DMS53 (cell line): ENCODE results near the gene ZG16.
"Not testable (repeated sequence)": the region's sequence is repeated elsewhere in the genome, so short reads cannot be mapped to it uniquely, and the experiment has no call there.

Source experiments
- DNase-seq: peaks from one replicate; lab custom pipeline; 2025; lab: John Stamatoyannopoulos, UW

The ZG16 gene

DNA sequence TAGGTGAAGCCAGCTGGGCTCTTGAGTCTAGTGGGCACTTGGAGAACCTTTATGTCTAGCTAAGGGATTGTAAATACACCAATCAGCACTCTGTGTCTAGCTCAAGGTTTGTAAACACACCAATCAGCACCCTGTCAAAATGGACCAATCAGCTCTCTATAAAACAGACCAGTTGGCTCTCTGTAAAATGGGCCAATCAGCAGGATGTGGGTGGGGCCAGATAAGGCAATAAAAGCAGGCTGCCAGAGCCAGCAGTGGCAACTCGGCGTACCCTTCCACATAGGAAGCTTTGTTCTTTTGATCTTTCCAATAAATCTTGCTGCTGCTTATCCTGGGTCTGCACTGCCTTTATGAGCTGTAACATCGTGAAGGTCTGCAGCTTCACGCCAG, 29.3 kb upstream of the ZG16 start:
- DNase-seq = not testable (repeated sequence)

DNA sequence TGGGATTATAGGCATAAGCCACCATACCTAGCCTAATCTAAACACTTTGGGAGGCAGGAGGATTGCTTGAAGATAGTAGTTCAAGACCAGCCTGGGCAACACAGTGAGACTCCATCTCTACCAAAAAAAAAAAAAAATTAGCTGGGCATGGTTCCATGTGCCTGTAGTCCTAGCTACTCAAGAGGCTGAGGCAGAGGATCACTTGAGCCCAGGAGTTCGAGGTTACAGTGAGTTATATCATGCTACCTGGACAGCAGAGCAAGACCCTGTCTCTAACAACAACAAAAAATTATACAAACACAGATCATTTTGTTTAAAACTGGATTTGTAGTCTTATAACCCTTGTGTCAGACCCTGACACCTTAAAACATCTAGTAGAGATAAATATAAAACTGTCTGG, 24.5 kb upstream of the ZG16 start:
- DNase-seq = no peak

DNA sequence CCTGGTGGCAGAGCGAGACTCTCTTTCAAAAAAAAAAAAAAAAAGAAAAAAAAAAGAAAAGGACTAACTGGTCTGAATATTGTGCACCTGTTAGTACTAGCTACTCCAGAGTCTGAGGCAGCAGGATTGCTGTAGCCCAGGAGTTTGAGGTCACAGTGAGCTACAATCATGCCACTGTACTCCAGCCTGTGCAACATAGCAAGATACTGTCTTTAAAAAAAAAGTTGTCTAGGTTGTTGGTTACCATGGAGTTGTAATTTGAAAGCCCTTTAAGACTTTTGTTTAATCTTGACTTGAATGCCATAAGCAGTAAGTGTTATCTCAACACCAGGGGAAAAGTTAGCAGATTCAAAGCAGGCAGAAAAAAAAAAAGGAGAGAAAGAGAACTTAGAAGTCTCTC, 21.4 kb upstream of the ZG16 start:
- DNase-seq = no peak

DNA sequence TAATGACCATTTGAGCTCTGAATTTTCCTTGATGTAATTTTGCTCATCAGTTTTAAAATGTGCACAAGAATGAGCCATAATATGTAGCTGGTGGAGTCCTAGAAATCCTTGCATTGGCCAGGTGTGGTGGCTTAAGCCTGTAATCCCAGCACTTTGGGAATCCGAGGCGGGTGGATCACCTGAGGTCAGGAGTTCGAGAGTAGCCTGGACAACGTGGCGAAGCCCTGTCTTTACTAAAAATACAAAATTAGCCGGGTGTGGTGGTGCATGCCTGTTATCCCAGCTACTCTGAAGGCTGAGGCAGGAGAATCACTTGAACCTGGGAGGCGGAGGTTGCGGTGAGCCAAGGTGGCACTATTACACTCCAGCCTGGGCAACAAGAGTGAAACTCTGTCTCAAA, 21.0 kb upstream of the ZG16 start:
- DNase-seq = not testable (repeated sequence)

DNA sequence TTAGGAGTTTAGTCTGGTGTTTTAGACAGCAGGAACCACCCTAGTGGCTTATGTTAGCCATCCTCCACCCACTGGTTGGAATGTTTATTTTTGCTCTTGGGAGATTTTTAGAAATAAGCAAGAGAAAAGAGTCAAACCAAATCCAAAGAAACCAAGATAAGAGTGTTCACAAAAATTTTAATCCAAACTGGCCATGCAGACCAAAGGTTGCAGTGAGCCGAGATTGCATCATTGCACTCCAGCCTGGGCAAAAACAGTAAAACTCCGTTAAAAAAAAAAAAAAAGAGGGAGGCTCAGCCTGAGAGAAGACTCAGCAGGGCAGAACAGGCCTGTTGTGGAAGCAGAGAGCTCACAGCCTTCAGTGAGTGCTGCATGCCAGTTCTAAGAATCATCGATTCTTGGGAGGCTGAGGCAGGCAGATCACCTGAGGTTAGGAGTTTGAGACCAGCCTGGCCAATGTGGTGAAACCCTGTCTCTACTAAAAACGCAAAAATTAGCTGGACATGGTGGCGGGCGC, 20.0 kb upstream of the ZG16 start:
- no peak for DNase-seq

DNA sequence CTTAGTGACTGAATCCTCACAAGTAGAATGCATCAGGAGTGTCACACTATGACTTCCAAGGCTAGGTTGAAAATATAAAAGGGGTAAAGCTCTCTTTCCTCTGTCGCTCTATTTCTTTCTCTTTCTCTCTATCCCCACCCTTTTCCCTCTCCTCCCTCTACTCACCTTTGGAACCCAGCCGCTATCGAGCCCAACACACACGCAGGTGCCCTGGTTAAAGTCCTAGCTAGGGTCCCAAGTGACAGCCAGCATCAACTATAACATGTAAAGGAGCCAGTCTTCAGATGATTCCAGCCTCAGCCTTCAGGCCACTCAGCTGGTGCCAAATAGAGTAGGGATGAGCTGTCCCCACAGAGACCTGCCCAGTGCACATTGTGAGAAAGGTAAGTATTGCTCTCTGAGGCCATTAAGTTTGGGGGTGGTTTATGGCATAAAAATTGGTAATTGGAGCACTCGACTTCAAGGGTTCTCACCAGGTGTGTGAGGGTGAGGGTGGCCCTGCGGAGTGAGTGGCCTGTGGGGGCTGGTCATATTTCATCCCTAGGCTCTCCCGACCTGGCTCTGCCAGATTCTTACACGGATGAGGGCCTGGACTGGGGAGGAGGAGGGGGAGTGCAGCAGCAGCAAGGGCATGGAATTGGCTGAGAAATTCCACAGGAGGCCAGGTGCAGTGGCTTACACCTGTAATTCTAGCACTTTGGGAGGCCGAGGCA, 17.3 kb upstream of the ZG16 start:
- peak; percentile 30 for DNase-seq

DNA sequence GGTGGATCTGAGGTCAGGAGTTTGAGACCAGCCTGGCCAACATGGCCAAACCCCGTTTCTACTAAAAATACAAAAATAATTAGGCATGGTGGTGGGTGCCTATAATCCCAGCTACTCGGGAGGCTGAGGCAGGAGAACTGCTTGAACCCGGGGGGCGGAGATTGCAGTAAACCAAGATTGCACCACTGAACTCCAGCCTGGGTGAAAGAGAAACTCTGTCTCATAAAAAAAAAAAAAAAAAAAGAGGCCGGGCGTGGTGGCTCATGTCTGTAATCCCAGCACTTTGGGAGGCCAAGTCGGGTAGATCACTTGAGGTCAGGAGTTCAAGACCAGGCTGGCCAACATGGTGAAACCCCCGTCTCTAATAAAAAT, 16.8 kb upstream of the ZG16 start:
- not testable (repeated sequence) for DNase-seq

DNA sequence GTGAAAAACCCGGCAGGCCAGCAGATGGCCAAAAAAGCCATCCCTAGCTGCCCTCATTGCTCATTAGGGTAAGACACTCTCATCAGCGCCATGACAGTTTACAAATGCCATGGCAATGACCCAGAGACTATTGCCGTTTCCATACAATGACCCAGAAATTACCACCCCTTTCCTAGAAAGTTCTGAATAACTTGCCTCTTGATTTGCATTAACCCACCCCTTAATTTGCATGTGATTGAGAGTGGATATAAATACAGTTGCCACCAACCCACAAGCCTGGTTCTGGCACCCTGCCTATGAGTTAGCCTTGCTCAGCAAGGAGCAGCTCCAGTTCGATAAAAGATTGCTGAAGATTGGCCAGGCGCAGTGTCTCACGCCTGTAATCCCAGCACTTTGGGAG, 16.2 kb upstream of the ZG16 start:
- DNase-seq = no peak

DNA sequence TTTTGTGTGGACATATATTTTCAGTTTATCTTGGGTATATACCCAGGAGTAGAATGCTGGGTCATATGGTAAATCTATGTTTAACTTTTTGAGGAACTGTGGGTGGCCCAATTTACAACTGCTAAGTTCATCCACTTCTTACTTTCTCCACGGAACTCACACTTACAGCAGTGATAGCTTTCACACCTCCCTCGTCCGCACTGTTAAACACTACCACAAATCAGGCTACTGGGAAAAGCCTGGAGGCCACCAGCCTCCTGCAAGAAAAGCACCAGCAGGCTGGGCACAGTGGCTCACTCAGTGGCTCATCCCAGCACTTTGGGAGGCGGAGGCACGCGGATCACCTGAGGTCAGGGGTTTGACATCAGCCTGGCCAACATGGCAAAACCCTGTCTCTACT, 14.7 kb upstream of the ZG16 start:
- DNase-seq = no peak

DNA sequence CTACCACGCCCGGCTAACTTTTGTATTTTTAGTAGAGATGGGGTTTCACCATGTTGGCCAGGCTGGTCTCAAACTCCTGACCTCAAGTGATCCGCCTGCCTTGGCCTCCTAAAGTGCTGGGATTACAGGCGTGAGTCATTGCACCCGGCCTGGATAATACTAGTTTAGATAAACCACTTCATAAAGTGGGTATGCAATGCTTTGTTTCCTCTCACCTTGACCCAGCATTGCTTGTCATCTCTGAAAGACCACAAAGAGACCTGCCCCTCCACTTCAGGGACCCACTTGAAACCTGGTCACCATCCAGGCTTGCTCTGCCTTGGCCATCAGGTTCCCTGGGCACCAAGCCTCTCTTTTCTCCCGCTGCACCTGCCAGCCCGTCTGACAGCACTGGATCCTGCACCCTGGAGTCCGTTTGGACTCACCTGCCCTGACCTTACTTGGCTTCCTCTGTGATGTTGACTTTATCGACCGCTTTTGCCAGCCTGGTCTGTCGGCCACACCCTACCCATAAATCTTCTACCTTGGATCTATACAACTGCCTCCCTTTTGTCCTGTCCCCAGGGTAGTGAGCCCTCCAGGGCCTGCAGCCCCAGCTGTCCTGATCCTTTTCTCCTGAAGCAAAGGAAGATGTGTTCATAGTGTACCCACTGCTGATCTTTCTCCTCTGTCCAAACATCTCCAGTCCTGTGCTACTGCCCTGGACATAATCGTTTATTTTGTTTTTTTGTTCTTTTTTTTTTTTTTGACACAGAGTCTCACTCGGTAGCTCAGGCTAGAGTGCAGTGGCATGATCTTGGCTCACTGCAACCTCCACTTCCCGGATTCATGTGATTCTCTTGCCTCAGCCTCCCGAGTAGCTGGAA, 12.7 kb upstream of the ZG16 start:
- peak; percentile 90 for DNase-seq

DNA sequence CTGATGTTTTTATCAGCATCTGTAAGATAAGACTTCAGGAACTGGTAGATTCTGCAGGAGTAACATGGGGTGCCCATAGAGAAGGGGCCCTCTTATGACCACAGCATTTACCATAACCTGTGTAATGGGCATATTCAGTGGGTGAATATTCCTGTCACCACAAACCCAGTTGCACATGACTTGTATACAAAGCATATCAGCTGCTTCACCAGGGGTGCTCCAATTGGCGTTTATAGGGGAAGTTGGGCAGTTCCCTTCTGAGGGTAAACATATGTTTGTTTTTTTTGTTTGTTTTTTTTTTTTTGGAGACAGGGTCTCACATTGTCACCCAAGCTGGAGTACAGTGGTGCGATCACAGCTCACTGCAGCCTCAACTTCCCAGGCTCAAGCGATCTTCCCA, 11.5 kb upstream of the ZG16 start:
- no peak for DNase-seq

DNA sequence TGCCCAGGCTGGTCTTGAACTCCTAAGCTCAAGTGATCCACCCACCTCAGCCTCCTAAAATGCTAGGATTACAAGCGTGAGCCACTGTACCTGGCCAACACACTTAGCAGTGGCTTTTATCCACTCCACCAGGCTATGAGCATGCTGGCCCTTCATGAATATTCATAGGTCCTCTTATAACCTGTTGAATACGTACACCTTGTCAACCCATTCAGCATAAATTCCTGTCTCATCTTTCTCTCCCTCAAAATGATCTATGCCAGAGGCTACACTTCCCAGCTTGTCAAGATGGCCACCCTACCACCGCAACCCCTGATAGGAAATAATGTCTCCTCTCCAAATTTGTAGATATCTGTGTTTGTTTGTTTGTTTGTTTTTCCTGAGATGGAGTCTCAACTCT, 11.0 kb upstream of the ZG16 start:
- DNase-seq = no peak

DNA sequence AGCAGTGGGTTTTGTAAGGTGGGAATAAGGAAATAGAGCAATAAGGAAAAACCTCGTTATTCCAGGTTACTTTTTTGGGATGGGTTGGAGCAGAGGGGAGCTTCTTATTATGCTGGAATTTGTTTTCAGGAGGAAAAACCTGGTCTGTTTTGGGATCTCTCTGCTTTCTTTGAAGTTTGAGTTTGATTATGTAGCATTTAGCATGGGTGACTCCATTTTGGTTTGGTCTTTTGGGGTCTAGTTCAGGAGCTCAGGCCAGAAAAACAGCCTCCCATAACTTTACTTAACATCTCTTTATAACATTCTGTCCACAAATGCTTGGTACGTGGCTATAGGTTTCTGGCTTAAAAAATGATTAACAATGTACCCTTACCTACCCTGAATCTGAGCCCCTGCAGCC, 8.5 kb upstream of the ZG16 start:
- no peak for DNase-seq

DNA sequence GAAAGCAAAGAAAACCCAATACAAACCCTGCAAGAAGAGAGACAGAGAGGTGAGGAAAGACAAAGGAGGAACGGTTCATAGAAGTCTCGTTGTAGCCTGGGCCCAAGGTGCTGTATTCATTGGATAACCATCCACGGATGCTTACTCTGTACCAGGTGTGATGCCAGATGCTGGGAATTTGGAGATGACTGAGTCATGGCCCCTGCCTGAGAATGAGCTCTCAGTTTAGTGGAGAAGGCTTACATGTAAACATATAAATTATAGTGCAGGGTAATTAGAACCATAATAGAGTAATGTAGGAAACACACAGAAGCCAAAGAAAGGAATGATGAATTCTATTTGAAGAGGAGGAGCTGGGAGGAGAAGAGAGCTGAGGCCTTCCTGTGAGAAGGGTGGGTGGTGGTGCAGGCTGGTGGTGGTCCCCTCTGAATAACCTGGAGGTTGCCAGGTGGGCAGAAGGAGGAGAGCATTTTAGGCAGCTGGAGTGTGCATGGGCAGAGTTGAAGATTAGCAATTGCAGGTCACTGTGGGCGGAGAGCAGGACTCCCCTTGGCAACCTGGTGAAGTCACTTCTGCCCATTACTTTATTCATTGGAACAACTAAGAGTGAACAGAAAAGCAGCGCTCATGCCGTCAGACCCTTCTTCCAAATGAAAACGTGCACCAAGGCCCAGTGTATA, 7.7 kb upstream of the ZG16 start:
- no peak for DNase-seq

DNA sequence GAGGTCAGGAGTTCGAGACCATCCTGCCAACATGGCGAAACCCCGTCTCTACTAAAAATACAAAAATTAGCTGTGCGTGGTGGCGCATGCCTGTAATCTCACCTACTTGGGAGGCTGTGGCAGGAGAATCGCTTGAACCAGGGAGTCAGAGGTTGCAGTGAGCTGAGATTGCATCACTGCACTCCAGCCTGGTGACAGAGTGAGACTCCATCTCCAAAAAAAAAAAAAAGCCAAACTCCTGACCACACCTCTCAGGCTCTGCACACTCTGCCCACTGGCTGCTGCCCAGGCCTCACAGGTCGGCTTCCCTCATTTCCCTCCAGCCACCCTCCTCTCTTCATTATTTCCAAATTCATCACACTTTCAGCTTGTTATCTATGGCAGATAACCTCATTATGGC, 5.7 kb upstream of the ZG16 start:
- DNase-seq = not testable (repeated sequence)

DNA sequence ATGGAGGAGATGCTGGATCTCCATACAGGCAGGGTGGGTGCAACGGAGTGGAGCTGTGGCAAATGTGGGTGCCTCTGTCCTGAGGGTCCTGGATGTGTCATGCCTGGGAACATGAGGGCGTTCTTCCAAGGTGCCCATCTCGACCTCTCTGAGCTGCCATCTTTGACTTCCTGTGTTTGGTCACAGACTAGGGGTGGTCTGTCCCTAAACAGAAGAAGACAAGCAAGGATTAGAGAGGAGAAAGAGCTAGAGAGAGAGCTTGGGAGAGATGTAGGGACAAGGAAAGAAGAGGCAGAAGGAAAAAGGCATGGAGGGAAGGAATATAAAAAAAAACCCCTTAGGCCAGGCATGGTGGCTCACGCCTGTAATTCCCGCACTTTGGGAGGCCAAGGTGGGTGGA, 3.3 kb upstream of the ZG16 start:
- no peak for DNase-seq

DNA sequence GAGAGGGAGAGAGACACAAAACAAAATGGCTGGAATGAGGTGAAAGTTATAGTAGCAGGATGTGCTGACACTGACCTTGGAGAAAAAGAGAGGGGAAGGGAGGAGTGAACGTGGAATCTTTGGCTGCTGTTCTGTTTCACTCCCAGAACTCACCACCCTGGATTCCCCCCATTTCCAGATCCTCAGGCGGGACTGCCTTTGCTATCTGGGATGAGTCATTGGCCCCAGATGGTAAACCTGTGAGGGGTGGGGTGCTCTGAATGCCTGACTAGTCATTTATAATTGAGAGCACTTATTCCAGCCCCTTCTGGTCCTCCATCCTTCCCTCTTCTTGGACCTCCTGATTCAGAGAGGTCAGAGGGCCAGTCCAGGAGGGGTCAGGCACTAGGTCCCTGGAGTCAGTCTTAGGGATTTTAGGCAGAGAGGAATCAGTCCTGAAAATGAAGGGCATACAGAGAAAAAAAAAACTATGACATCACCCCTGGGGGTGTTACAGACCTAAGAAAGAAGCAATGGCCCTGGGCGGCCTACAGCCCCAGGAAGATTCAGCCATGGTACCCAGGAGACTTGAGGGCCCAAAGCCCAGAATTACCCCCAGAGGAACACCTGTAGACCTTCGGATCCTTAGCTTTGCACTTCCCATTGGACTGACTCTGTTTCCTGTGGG, 2.2 kb upstream of the ZG16 start:
- DNase-seq = peak; percentile 5

DNA sequence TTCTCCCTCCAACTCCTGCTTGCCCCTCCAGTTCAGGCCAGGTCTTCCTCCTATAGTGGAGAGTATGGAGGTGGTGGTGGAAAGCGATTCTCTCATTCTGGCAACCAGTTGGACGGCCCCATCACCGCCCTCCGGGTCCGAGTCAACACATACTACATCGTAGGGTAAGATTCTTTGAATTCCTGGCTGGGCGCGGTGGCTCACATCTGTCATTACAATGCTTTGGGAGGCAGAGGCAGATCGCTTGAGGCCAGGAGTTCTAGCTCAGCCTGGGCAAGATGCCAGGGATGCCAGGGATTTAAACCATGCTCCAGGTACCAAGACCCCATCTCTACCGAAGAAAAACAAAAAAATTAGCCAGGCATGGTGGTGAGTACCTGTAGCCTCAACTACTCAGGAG, 1.4 kb downstream of the ZG16 start:
- DNase-seq = no peak

DNA sequence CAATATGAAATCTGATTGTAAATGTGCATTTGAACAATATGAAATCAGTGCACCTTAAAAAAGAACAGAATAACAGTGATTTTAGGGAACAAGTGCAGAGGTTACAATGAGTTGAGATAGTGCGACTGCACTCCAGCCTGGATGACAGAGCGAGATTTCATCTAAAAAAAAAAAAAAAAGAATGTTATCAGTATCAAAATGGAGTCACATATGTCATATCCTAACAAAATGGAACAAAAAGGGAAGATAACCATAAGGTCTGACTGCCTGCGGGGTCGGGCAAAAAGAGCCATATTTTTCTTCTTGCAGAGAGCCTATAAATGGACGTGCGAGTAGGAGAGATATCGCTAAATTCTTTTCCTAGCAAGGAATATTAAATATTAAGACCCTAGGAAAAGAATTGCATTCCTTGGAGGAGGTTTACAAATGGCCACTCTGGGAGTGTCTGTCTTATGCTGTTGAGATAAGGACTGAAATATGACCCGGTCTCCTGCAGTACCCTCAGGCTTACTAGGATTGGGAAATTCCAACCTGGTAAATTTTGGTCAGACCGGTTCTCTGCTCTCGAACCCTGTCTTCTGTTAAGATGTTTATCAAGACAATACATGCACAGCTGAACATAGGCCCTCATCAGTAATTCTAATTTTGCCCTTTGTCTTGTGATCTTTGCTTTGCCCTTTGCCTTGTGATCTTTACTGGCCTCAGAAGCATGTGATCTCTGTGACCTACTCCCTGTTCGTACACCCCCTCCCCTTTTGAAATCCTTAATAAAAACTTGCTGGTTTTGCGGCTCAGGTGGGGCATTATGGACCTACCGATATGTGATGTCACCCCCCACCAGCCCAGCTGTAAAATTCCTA, 5.3 kb downstream of the ZG16 start:
- not testable (repeated sequence) for DNase-seq

DNA sequence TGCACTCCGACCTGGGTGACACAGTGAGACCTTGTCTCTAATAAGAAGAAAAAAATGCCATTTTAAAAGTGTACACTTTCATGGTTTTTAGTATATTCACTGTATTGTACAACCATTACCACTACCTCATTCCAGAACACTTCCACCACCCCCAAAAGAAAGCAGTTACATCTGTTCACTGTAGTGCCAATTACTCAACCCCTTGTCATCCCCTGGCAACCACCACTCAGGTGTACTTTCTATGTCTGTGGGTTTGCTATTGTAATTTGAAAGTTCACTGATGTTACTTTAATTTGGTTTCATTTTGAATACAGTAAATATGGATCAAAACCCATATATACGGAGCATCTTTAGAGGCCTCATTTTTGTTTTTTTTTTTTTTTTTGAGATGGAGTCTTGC, 6.1 kb downstream of the ZG16 start:
- DNase-seq = no peak

DNA sequence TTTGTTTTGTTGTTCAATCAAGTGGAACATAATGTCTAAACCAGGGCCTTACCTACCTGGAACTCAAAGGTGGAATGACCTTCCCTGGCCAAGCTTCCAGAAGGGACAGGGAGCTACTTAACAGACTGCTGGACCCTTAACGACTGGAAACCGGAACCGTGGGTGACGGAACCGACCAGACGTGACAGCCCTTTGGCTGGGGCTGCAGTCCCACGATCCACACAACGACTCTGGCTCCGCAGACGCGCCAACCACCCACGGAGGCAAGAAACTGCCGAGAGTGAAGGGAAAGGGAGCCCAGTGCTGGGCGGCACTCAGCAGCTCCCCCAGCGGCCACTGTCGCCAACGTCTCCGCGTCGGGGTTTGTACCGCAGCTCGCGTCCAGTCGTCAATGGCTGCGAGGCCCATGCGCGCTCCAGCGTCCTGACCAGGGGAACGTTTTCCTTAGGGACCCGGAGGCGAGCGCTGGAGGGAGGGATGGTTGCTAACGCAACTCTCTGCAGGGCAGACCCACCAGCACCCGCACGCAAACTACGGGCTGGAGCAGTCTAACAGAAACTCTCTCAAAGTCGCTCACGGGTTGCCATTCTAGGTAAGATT, 6.9 kb downstream of the ZG16 start:
- DNase-seq = no peak
